GM19043 (cell line): ENCODE data around the gene GNB1L.

Source experiments
- ATAC-seq: cut with Tn5 transposase; IDR thresholded peaks from one replicate; pipeline ENCODE4 v1.9.1; 2021; ENCODE audit warnings: low read depth; ENCODE audit not compliant: unreplicated experiment

Gene GNB1L

DNA sequence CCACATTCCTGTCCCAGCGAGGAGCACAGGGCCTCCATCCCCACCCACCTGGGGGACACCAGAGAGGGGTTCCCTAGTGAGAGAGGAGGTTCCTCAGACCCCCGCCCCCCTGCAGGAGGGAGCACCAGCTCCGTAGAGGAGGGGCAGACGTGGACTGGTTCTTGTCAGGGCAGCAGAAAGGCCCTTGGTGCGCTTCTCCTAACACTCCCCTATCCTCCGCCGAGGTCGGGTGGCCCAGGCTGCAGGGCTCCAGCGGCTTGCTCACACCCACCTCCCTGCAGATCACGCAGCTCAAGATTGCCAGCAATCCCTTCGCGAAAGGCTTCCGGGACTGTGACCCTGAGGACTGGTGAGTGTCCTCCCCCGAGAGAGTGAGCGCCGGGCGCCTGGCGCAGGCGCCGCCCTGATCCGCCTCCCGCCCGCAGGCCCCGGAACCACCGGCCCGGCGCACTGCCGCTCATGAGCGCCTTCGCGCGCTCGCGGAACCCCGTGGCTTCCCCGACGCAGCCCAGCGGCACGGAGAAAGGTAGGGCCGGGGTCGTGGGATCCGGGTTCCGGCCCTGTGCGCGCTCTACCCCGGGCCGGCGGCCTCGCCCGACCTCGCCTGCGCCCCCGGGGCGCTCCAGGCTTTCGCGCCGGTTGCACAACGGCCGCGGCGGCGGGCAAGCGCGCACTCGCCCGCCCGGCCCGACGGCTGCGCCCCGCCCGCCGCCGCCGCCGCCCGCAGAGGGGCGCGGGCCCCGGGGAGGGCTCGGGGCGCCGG, 89.0 kb downstream of the GNB1L start:
- no peak for ATAC-seq

DNA sequence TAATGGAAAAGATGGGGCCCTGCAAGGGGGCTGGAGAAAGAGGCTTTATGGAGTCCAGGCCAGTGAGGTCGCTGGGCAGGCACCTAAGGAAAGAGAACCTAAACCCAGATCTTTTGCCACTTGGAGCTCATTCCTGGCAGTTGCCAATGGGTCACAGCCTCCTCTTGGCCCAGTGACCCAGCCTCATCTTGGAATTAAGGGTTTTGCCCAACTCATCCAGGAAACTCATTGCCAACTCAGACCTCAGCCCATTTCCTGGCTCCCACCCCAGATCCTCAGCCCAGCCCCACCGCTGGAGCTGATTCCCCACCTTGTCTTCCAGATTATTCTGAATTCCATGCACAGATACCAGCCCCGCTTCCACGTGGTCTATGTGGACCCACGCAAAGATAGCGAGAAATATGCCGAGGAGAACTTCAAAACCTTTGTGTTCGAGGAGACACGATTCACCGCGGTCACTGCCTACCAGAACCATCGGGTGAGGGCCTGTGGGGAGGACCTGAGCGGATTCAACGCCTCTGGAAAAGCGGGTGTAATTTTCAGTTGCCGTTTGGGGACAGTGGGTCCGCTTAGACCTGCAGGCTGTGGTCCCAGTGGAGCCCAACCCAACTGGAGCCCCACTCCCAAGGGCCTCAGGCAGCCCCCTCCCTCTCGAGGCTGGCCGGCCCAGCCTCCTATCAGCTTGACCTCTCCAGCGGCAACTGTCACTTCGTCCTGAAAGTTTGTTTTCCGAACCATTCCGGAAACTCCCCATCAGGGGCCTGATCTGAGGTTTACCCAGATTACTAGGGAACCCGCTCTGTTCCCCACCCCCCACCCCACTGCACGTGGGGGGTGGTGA, 89.8 kb downstream of the GNB1L start:
- no peak for ATAC-seq

DNA sequence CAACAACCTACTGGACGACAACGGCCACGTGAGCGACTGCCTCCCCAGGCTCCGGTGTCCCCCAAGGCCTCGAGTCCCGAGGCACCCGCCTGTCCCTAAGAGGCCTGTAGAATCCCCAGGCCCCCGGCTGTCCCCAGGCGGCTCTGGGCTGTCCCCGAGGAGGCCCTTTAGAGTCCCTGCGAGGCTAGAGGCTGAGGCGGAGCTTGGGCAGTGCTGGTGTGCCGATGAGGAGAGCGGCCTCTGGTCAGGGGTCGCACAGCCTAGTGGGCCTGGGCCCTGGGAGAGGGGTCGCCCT, 90.4 kb downstream of the GNB1L start:
- no peak for ATAC-seq

DNA sequence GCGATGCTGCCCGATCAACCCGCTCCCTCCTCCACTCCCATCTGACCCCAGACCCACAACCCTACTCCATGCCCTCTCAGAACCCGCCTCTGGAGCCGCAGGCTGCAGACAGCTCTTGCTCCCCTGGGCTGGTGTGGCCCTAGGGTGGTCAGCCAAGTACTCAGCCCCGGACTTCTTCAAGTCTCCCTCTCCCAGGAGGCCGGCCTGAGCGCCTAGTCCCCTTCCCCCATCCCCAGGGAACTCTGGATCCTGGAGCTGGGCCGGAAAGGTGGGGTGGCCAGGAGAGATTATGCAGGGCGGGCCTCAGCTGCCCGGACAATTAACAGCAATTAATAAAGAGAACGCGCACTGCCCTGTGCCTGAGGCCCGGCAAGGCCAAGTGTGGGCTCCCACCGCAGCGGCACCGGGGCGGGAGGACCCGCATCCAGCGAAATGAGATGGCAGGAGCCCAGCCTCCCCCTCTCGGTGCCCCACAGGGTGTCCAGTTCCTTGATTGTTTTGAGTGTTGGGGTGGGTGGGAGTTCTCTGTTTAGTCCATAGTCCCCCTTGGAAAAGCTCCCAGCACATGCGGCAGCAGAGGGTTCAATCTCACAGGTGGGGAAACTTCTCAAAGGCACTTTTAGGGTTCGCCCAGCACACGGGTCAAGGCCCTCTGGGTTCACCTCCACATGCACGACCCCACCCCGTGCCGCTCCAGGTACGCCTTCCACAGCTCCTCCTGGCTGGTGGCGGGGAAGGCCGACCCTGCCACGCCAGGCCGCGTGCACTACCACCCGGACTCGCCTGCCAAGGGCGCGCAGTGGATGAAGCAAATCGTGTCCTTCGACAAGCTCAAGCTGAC, 91.0 kb downstream of the GNB1L start:
- no peak for ATAC-seq

DNA sequence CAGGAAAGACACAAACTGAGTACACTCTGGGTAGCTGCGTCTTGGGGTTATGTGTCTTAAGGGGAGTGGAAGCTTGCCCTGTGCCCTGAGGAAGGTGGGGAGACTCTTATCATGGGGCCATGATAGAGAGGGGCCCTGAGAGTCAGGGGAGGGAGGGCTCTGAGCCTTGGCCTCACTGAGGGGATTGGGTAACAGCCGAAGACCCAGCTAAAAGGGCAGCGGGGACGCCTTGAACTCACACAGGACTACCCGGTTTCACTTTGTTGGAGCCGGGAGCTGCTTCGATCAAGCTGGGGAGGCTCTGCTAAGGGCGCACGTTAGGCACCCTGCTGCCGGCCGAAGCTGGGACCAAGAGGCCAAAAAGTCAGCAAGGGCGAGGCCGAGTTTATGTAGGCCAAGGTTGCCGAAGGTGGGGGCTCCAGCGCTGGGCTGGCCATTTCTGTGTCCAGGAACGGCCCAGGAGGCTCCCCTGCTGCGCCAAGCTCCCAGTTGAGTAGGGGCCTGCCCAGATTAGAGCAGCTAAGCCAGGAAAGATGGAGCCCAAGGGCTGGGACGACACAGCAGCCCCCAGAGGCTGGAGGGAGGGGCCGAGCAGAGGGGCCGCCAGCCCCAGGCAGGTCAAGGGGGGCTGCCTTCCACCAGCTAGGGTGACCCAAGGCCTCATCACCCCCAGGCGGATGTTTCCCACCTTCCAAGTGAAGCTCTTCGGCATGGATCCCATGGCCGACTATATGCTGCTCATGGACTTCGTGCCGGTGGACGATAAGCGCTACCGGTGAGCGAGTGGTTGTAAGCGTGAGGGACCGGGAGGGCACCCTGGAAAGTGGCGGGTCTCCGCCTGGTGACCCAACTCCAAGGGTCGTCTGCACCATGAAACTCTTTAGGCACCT, 91.9 kb downstream of the GNB1L start:
- ATAC-seq: no peak

DNA sequence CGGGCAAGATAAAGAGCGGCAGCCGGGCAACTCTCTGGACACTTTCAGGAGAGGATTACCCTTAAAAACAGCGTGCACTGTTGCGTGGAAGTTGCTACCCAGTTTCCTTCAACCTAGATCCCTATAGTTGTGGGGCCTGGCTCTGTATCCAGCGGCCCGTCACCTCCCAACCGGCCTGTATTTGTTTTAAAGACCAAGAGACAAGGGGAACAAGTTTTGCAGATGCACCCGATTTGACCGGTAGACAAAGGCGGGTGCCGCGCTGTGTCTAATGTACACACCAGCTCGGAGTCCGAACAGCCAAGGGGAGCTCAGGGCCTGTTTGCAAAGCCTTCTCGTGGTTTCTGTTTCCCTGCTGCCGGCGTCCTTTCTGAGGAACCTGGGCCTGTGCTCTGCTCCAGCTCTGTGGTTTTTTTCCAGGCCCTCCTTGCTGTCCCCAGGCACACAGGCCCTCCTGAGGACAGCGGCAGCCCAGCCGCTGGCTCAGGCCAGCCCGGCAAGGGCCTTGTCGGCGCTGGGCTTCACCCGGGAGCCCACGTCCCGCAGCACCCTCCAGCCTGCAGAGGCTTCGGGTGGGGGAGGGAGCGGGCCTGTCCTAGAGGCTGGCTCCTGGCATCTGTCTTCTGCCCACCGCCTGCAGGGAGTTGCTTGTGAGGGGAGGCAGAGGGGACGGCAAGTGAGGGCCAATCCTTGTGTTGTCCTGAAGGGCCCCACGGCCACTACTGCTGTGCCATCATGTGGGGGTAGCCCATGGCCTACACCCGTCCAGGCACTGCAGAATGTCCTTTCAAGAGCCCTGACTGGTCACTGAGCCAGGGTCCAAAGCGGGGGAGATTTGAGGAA, 92.7 kb downstream of the GNB1L start:
- no peak for ATAC-seq

DNA sequence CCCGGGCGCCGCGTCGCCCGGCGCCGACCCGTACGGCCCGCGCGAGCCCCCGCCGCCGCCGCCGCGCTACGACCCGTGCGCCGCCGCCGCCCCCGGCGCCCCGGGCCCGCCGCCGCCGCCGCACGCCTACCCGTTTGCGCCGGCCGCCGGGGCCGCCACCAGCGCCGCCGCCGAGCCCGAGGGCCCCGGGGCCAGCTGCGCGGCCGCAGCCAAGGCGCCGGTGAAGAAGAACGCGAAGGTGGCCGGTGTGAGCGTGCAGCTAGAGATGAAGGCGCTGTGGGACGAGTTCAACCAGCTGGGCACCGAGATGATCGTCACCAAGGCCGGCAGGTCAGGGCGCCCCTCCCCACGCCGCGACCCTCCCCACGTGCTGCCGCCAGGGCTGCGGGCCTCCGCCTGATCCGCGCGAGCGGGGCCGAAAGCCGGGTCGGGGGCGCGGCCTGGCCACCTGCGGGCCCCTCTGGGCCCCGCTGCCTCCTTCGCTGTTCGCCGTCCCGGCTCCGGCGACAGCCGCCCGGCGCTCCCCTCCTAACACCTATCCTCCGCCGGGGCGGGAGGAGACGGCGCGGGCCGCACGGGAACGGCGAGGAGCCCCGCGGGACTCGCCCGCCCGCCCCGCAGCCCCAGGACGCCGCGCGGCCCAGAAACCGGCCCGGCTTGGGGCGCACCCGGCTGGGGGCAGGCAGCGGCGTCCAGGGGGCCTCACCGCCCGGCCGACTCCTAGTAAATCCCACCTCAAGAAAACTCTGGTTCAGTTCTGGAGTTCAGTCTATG, 93.5 kb downstream of the GNB1L start:
- no peak for ATAC-seq

DNA sequence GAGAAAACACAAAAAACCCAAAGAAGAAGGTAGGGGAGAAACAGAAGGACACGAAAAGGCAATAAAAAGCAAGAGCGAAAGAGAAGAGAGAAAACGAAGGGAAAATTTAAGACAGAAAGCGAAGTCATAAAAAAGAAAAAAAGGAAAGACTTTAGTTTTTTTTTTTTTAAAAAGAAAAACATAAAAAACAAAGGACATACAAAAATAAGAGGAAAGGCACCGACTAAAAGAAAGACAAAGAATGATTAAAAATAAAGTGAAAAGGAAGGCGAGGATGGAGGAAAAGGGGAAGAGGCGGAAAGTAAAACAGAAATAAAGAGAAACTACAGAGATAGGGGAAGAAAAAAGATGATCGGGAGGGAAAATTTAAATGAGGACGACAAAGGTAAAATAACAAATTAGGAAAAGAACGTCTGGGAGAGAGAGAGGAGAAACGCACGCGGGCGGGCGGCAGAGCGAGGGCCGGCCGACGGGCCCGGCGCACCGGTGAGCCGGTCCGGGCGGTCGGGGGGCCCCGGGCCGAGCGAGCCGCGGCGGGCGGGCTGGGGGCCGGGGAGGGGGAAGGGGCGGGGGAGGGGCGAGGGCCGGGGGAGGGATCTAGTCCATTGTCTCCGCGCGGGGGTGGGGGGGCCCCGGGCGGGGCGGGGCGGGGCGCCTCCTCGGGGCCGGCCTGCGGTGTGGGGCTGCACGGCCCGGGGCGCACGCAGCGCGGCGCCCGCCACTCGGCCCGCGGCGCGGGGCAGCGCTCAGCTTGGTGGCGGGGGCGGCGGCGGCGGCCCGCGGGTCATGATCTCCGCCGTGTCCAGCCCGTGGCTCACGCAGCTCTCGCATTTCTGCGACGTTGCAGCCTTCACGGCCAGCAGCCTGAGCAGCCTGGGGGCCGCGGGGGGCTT, 94.4 kb downstream of the GNB1L start, which contains the start of gene TBX1:
Gene TBX1 (plus strand): TSS at position 721 of the 893 bp plus-strand sequence. CDS start 66 bp downstream, at position 787.
- ATAC-seq: no peak

DNA sequence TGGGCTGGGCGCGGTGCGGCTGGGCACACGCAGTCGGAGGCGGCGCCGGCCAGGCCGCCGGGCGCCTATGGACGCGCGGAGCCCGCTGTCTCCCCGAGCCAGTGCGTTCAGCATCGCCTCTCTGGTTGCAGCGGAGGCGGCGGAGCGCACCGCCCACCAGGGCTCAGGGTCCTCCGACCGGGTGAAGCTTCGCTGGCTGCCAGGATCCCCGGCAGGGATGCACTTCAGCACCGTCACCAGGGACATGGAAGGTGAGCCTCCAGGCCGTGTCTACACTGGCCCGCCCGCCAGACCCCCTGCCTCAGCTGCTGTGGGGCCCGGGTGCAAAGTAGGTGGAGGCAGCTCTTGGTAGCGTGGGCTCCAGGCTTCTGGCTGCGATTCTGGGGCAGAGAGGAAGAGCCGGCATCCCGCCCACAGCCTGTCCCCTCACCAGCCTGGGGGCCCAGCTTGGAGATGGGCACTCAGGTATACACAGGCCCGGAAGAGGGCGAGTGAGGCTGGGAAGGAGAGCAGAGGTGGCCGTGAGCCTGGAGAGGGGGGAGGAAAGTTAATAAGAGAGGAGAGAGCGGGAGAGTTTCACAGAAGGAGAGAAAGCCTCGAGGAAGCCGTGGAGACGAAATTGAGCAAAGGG, 95.1 kb downstream of the GNB1L start:
- no peak for ATAC-seq

DNA sequence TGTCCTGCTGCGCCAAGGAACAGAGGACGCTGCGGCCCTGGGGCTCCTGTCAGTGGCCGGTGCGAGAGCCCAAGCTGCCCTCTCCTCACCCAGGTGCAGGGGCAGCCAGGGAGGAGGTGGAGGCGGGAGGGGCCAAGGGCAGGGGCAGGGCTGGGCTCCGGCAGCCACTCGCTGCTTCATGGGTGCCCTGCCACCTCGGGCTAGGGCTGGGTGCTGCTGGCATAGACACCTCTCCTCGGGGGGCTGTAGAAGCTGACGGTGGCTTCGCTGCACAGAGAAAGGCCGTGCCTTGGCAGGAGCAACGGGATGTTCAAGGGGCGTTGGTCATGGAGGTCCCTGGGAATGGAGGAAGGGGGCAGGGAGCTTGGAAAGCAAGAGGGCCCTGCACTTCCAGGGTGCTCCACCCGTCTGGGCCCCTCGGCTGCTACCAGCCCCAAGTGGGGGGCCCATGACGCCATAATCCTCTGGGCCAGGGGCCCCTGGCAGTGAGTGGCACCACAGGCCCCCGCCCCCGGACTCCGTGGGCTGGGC, 95.7 kb downstream of the GNB1L start:
- no peak for ATAC-seq

DNA sequence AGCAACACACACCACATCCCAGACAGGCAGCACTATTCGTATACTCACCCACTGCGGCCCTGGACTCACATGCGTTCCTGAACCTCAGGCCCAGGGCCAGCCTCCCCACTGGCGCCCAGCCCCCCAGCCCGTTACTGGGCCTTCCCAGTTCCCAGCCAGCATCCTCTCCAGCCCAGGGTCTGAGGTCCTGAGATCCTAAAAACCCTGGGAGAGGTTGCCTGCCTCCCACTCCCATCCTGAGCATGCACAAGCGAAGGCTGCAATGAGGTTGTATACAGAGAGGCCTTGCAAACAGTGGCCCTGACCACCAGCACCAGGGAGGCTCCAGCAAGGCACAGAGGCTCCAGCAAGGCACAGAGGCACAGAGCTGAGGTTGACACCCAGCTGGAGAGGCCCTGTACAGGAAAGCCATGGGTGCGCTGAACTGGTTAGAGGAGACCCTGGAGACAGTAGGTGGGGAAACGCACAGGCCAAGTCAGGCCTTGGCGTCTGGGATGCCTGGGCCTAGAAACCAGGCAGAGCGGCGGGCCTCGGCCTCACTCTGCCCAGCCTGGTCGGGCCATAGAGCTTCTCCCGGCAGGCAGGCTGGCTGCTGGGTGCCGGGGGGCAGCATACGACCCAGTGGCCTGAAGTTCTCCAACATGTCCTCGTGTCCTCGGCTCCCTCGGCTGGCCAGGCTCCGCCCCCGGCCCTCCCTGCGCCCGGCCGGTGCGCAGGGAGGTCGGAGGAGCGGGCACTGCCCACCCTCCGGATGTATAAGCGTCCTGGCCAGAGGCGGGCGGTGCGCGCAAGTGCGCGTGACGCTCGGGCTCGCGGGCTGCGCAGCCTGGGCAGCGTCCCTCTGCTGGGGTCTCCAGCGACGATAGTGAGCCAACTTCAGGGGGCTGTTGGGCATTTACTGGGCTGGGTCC, 96.4 kb downstream of the GNB1L start:
- ATAC-seq: no peak

DNA sequence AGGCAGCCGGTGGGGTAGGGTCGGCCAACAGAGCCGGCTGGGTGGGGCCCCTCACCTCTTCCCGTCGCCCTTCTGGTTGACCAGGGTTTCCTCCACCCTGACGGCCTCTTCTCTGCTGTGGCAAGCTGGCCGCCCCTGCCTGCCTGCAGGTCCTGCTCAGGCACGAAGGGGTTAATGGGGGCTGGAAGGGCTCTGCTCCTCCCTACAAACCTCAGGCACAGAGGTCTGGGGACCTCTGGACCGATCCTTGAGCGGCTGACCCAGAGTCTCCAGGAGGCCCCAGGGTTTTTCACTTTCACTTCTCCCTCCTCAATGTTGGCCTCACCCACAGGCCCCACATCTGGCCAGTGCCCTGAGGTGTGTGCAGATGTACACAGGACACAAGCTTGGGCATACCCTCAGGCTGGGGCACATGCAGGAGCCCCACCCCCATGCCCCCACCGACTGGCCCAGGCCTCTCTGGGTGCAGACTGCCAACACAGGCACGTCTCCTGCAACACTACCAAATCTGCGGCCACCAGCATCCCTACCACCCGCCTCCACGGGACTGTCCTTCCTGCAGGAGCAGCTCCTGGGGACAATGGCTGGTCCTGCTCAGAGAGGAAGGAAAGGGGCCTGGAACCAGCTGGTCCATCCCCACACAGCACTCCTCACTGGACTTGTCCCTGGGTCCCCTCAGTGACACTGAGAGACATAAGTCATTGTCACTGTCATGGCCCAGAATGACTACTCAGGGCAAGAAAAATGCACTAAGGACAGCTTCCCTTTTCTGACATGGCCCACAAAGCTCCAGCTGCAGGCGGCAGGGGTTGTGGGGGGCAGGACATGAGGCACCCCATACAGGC, 97.3 kb downstream of the GNB1L start:
- no peak for ATAC-seq

DNA sequence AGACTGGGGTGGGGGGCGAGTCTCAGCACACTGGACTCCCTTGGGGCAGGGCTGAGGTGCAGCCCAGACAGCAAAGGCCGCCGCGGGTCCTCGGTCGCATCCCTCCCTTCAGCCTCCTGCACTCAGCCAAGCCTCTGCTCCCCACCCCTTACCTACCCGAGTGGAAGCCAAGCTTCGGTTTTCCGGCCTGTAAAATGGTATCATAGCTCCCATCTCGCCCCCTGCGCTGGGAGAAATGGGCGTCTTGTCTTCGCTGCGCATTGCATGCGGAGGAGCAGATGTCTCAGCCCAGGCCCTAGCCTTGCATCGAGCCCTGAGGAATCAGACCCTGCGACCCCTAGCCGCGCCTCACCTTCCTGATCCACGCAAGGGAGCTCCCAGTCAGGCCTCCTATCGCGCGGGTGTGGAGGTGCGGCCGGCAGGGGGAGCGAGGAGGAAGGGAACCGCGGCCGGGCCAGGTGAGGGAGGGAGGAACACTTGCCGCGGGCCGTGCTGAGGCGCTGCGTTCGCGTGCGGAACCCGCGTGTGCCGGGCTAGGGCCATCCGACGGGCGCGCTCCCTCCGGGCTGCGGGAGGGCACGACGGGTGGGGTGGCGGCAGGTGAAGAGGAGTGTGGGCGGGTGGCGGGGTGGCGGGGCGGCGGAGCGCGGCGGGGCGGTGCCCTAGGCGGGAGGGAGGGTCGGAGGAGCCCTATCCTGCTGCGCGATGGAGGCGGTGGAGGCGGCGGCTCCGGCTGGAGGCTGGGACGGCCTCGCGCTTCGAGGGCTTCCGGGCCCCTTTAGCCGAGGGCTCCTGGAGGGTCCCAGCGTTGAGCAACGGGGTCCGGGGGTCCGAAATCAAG, 98.2 kb downstream of the GNB1L start:
- no peak for ATAC-seq

DNA sequence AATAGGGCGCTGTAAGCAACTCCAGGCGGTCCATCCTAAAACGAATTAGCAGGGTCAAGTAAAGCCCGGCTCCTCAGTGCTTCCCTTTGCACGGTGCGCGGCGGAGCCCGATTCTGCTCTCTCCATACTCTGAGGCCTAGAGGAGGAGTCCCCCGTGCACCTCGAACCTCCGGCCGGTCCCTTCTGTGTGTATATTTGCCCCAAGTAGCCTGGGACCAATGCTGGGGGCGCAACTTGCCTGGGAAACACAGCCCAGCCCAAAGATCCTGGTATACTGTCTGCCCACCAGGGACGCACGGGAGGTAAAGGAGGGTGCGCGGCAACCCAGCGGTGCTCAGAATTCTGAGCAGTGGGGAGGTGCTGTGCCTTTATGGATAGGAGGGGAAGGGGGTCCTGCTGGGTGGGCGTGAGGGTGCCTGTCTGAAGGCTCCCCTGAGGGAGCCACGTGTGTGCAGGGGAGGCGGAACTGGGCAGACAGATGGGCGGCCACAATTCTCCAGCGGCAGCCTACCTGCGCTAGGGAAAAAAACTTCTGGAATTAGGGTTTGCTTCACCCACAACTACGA, 98.9 kb downstream of the GNB1L start:
- ATAC-seq: no peak
